Body of pancreas (tissue), 4 donors: ENCODE results near the gene BMP7.

Source experiments
- POLR2A ChIP-seq, 3 donors: fragments of 450-650 bp; IDR thresholded peaks; one replicate each; pipeline ENCODE4 v1.6.1; 2016; ENCODE audit warnings: antibody characterized with exemption in 3 of 3, mild to moderate bottlenecking in 2 of 3
- TF ChIP-seq, protein P1 (sequence below), 7 experiments: fragments of 450-650 bp in 4 of 7; fragments of 200-600 bp in 3 of 7; sonication (generic) in 3 of 7; IDR thresholded peaks; one replicate each; pipeline ENCODE4 v1.5.1; 2016 to 2019; ENCODE audit warnings: antibody characterized with exemption in 7 of 7

DNA sequence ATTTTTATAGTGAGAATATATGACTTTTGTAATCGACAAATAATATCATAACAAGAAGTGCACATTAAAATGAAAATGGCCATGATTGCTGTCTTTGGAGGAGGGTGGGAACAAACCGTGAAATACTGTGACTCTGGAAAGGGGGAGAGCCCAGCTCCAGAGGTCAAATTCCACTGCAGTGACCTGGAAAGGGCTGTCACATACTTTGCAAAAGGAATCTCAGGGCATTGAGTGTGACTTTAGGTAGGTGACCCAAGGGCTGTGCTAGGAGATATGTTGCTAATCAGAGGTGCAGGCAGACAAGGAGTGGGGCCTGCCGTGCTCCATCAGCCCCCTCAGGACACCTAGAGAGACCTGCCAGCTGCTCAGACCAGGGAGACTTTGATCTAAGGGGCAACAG is 28.1 kb upstream of the BMP7 start:
- no peak for TF ChIP-seq POLR2A (IDR thresholded peaks at IDR 0.05)
- TF ChIP-seq, protein P1, sequence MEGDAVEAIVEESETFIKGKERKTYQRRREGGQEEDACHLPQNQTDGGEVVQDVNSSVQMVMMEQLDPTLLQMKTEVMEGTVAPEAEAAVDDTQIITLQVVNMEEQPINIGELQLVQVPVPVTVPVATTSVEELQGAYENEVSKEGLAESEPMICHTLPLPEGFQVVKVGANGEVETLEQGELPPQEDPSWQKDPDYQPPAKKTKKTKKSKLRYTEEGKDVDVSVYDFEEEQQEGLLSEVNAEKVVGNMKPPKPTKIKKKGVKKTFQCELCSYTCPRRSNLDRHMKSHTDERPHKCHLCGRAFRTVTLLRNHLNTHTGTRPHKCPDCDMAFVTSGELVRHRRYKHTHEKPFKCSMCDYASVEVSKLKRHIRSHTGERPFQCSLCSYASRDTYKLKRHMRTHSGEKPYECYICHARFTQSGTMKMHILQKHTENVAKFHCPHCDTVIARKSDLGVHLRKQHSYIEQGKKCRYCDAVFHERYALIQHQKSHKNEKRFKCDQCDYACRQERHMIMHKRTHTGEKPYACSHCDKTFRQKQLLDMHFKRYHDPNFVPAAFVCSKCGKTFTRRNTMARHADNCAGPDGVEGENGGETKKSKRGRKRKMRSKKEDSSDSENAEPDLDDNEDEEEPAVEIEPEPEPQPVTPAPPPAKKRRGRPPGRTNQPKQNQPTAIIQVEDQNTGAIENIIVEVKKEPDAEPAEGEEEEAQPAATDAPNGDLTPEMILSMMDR (IDR thresholded peaks at IDR 0.05), result no peak
